ENCODE data around the gene ARMC7.

Gene ARMC7

GRCh38 chr17:75091855-75092327, 17.9 kb upstream of the ARMC7 start:
- no peak for DNase-seq (ENCODE audit: low read depth)
- no peak overlapping the region for H3K4me3 ChIP-seq (ENCODE audit: control insufficient read depth, low read depth, low read length)
- TF ChIP-seq, protein P1, sequence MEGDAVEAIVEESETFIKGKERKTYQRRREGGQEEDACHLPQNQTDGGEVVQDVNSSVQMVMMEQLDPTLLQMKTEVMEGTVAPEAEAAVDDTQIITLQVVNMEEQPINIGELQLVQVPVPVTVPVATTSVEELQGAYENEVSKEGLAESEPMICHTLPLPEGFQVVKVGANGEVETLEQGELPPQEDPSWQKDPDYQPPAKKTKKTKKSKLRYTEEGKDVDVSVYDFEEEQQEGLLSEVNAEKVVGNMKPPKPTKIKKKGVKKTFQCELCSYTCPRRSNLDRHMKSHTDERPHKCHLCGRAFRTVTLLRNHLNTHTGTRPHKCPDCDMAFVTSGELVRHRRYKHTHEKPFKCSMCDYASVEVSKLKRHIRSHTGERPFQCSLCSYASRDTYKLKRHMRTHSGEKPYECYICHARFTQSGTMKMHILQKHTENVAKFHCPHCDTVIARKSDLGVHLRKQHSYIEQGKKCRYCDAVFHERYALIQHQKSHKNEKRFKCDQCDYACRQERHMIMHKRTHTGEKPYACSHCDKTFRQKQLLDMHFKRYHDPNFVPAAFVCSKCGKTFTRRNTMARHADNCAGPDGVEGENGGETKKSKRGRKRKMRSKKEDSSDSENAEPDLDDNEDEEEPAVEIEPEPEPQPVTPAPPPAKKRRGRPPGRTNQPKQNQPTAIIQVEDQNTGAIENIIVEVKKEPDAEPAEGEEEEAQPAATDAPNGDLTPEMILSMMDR (conservative IDR thresholded peaks at IDR 0.05; ENCODE audit: control insufficient read depth, insufficient read depth, low read depth, low read length) = no peak

- TF ChIP-seq, protein P1 (conservative IDR thresholded peaks at IDR 0.05; ENCODE audit: control insufficient read depth, insufficient read depth, low read depth, low read length) = no peak
- H3K4me3 ChIP-seq (ENCODE audit: control insufficient read depth, low read depth, low read length) = no peak overlapping the region
- no peak for DNase-seq (ENCODE audit: low read depth)
Observed at GRCh38 chr17:75093548-75094158, 16.1 kb upstream of the ARMC7 start.

- H3K4me3 ChIP-seq (ENCODE audit: control insufficient read depth, low read depth, low read length) = no peak overlapping the region
- no peak for DNase-seq (ENCODE audit: low read depth)
- TF ChIP-seq, protein P1 (conservative IDR thresholded peaks at IDR 0.05; ENCODE audit: control insufficient read depth, insufficient read depth, low read depth, low read length) = no peak
Observed at GRCh38 chr17:75094871-75095399, 14.8 kb upstream of the ARMC7 start.

GRCh38 chr17:75096082-75096625, 13.6 kb upstream of the ARMC7 start:
- TF ChIP-seq, protein P1 (conservative IDR thresholded peaks at IDR 0.05; ENCODE audit: control insufficient read depth, insufficient read depth, low read depth, low read length) = no peak
- H3K4me3 ChIP-seq (ENCODE audit: control insufficient read depth, low read depth, low read length) = no peak overlapping the region
- DNase-seq (ENCODE audit: low read depth) = peak; percentile 69

GRCh38 chr17:75097865-75098264, 11.9 kb upstream of the ARMC7 start:
- DNase-seq (ENCODE audit: low read depth) = no peak
- no peak overlapping the region for H3K4me3 ChIP-seq (ENCODE audit: control insufficient read depth, low read depth, low read length)
- TF ChIP-seq, protein P1 (conservative IDR thresholded peaks at IDR 0.05; ENCODE audit: control insufficient read depth, insufficient read depth, low read depth, low read length) = no peak

DNA sequence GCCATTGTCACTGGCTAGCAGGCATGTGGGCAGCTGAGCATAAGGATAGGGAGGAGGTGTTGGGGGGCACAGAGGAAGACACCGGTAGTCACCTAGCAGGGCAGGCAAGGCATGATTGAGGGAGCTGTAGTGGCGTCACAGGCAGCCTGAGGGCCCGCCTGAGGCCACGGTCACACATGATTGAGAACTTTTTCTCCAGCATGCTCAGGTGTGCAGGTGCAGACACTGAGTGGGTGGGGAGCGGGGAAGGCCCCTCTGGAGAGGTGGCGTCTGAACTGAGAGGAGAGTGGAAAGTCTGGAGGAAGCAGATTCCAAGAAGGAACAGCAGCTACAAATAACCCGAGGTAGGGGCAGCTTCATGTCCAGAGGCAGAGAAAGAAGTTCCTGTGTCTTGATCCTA, 10.9 kb upstream of the ARMC7 start:
- DNase-seq (ENCODE audit: low read depth) = no peak
- H3K4me3 ChIP-seq (ENCODE audit: control insufficient read depth, low read depth, low read length) = no peak overlapping the region
- TF ChIP-seq, protein P1 (conservative IDR thresholded peaks at IDR 0.05; ENCODE audit: control insufficient read depth, insufficient read depth, low read depth, low read length) = no peak

Data from fibroblast of mammary gland (primary cell).